HG03469 (cell line): Measurements from ENCODE around the gene FGF1.

ENCODE experiments used
- ATAC-seq: cut with Tn5 transposase; IDR thresholded peaks from one replicate; pipeline ENCODE4 v1.9.1; 2021; ENCODE audit warnings: mild to moderate bottlenecking, moderate library complexity, moderate number of reproducible peaks; ENCODE audit not compliant: unreplicated experiment

Gene FGF1

GRCh38 chr5:142685418-142686209 is at the start of gene FGF1:
Gene FGF1, minus strand, starts transcription at chr5:142686090. Its CDS starts 71,963 bp downstream, at chr5:142614127.
- no peak for ATAC-seq

- no peak for ATAC-seq
Observed at GRCh38 chr5:142727735-142728047, 41.8 kb upstream of the FGF1 start.

GRCh38 chr5:142726188-142726731 is 40.4 kb upstream of the FGF1 start:
- no peak for ATAC-seq

- no peak for ATAC-seq
Observed at GRCh38 chr5:142725231-142726187, 39.6 kb upstream of the FGF1 start.

GRCh38 chr5:142724821-142725220 is 38.9 kb upstream of the FGF1 start:
- ATAC-seq = no peak

DNA sequence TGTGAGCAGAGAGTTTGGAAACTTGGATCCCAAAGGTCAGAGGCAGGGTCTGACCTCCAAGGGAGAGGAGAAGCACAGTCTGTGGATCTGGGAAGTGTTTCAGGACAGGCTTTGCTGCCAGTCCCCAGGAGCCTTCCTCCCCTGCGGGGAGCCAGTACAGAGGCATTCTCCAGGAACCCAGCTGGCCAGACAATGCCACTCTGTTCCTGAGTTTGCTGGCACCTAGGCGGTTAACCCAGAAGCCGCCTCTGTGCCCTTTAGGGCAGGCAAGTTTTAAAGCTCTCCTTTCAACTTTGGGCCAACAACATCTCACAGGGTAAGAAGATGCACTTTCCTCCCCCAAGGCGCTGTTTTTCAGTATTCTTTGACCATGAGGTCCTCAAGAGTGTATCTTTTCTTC is 37.0 kb upstream of the FGF1 start:
- ATAC-seq = no peak

DNA sequence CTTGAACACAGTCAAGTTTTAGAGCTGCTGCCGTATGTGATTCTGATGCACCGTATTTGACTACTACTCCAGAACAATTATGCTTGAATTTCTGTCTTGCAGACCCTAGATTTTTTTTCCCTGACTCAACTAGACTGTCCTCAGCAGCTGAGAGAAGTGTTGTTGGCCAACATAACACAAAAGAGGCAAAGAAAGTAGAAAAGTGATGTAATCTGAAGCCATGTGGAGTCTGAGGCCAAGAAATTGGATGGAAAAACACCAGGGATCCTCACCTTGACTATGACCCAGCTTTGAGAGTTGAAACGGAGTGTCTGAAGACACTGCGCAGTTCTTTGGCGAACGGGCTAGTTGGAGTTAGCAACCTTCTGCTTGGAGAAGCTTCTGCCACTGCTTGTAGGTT is 36.3 kb upstream of the FGF1 start:
- ATAC-seq = no peak

GRCh38 chr5:142720641-142721271 is 34.9 kb upstream of the FGF1 start:
- no peak for ATAC-seq

- no peak for ATAC-seq
Observed at GRCh38 chr5:142719836-142720370, 34.0 kb upstream of the FGF1 start.

- no peak for ATAC-seq
Observed at GRCh38 chr5:142717582-142718215, 31.8 kb upstream of the FGF1 start.

DNA sequence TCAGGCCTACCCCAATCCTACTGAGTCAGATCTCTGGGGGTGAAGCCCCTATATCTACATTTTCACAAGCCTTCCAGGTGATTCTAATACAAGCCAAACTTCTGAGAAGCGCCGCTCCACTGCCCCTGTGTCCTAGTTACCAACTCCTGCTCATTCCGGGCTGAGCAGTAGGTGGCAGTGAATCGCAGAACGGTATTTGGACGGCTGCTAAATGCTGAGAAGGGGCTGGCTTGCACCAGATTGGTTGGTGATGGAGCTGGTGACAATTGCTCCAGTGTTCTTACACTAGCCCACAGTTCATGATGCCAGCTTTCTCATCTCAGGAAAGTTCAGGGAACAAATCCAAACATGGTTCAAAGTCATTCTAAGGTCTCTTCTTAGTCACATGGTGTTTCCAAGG is 31.1 kb upstream of the FGF1 start:
- no peak for ATAC-seq

GRCh38 chr5:142715291-142715690 is 29.4 kb upstream of the FGF1 start:
- ATAC-seq = no peak

DNA sequence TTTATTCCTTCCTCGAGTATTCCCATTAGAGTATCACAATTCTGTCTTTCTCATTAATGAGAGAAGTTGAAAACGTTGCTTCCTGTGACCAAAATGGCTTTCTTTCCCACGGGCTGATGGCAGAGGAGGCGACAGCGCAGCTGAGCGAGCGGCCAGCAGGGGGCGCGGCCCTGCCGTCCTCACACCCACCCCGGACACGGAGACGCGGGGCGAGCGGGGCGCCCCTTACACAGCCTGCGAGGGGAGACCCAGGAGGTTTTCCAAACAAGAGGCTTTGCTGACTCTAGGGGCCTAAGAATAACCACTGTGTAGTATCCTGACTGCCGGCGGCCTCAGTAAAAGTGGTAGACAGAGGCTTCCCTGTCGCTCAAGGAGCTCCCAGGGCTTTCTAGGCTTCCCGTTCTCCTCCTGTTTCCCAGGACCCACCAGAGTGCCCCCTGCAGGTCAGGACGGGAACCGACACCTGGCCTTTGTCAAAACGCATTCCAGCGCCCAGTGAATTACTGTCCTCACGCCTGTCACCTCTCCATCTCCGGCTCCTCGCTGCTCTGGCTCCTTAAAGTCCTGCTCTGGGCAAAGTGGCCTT is 27.3 kb upstream of the FGF1 start:
- peak; percentile 92 for ATAC-seq

- ATAC-seq = no peak
Observed at GRCh38 chr5:142703153-142703552, 17.3 kb upstream of the FGF1 start.

DNA sequence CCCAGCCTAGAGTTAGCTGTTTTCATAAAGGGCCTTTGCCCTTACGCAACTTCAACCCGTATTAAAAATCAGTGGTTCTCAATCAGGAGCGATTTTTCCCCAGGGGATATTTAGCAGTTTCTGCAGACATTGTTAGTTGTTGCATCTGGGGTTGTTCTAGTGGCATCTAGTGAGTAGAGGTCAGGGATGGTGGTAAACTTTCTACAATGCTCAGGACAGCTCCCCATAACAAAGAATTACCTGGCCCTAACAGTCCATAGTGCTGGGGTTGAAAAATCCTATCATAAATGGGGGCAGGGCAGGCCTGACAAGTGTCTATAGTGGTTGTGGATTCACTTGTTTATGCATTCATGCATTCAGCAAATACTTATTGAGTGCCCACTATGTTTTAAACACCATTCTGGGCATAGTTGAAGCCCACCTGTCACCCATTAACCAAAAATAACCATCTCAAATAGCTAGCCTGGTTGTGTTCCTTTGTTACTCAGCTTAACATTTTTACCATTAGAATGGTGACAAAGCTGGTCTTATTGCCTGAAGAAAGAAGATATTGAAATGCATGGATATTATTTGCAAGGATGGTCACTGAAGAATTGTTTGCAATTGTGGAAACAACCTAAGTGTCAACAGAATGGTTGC is 15.9 kb upstream of the FGF1 start:
- no peak for ATAC-seq

GRCh38 chr5:142700566-142700965 is 14.7 kb upstream of the FGF1 start:
- ATAC-seq = no peak

GRCh38 chr5:142699184-142699720 is 13.4 kb upstream of the FGF1 start:
- ATAC-seq = peak; percentile 65

DNA sequence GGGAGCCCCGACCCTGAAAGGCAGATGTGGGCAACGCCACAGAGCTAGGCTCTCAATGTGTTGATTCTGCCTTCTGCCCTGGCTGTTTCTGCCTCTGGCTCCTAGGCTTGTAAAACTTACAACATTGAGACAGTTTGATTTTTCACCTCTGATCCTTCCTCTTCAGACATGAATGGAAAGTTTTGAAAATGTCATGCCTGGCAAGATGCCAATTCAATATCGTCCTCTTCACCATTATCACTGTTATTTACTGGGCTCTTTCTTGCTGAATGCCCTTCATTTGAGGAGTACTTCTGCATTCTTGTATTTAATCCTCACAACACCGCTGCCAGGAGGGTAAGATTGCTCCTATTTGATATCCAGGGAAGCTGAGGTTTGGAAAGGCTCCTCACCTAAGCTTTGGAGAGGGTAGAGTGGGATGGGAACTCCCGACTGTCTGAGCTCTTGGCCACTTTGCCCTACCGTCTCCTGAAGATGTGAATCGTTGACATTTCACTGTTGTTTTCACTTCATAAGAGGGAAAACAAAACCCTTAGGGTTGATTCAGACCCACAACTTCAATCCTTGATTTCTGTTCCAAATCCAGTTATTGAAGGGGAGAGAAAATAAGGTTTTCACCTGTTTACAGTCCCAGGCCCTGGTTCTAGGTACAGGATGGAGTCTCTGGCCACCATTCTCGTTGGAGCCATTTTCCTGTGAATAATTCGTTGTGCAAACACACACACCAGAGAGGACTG is 12.7 kb upstream of the FGF1 start:
- ATAC-seq = no peak
